ENCODE data around the gene ZFHX3.

GRCh38 chr16:72956124-72957064 lies 91.5 kb downstream of the ZFHX3 start:
- TF ChIP-seq CTCF (IDR thresholded peaks at IDR 0.05; ENCODE audit: low read depth, low read length) = no peak
- TF ChIP-seq EZH2phosphoT487 (IDR thresholded peaks at IDR 0.05; ENCODE audit: low read depth) = no peak
